DLD1 (cell line): ENCODE measurements around the gene B3GNT4.
"Not testable (repeated sequence)": the region's sequence is repeated elsewhere in the genome, so short reads cannot be mapped to it uniquely, and the experiment has no call there.

Experiments
- in situ Hi-C: cut with HindIII; loops from 2 replicates; pipeline ENCODE4 v1.10.0; 2017; ENCODE audit warnings: low sequenced_read_pairs

Gene B3GNT4

DNA sequence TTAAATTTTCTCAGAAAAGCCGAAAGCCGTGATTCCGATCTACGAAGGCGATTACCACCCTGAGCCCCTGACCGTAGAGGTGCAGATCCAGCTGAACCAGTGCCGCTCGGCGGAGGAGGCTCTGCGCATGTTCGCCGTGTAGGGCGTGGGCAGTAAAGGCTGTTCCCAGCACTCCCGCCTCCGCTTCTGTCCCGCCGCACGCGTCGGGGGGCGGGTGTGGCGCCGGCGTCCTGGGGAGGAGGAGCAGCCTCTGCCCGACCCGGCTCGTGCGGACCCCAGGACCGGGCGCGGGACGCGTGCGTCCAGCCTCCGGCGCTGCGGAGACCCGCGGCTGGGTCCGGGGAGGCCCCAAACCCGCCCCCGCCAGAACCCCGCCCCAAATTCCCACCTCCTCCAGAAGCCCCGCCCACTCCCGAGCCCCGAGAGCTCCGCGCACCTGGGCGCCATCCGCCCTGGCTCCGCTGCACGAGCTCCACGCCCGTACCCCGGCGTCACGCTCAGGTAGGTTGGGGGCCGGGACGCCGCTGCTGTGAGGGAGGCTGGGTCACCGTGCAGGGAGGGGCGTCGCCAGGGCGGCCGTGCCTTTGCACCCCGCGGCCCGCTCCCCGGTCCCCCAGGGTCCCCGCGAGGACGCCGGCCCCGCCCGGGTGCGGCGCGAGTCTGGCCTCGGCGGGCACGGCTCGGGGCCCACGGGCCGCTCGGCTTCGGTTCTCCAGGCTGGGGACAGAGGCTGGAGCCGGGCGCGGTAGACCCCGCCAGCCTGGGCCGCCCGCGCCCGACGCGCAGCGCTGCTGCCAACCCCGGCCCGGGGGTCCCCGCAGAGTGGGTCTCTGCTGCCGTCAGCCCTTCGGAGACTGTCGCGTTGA is at the start of gene B3GNT4:
TSS of gene B3GNT4 (plus strand) at position 409 of the 866 bp plus-strand sequence. CDS start 910 bp downstream, outside the sequence.
- in situ Hi-C loops = no loop called here

DNA sequence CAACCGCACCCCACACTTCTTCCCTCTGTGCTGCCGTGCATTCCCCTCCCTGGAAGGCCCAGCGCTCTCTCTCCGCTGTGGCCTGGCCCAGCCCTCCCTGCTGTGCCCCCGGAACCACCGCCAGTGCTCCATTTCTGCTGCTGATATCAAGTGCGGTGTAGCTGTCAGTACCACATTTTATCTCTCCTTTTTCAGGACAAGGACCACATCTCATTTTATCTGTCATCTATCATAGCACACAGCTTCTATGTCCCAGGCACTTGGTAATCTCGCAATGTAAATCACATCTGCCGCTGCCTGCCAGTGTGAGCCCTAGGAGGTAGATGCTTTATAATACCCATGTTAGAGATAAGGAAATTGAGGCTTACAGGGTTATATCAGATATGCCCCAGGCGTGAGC is 47.8 kb upstream of the B3GNT4 start:
- in situ Hi-C loops = no loop called here

GRCh38 chr12:122158700-122159285 is 44.7 kb upstream of the B3GNT4 start:
- in situ Hi-C loops = no loop called here

GRCh38 chr12:122159882-122160281 is 43.6 kb upstream of the B3GNT4 start:
- in situ Hi-C loops = no loop called here

GRCh38 chr12:122160761-122161160 is 42.7 kb upstream of the B3GNT4 start:
- in situ Hi-C loops = no loop called here

DNA sequence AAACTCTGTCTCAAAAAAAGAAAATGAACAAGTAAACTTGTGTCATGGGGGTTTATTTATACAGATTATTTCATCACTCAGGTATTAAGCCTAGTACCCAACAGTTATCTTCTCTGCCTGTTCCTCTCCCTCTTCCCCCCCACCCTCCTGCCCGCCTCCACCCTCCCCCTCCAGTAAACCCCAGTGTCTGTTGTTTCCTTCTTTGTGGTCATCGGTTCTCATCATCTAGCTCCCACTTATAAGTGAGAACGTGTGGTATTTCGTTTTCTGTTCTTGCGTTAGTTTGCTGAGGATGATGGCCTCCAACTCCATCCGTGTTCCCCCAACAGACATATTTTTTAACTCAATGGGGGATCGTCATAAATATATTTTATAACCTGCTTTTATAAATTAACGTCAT is 41.8 kb upstream of the B3GNT4 start:
- in situ Hi-C loops = no loop called here

- in situ Hi-C loops = no loop called here
Observed at GRCh38 chr12:122162976-122163375, 40.5 kb upstream of the B3GNT4 start.

DNA sequence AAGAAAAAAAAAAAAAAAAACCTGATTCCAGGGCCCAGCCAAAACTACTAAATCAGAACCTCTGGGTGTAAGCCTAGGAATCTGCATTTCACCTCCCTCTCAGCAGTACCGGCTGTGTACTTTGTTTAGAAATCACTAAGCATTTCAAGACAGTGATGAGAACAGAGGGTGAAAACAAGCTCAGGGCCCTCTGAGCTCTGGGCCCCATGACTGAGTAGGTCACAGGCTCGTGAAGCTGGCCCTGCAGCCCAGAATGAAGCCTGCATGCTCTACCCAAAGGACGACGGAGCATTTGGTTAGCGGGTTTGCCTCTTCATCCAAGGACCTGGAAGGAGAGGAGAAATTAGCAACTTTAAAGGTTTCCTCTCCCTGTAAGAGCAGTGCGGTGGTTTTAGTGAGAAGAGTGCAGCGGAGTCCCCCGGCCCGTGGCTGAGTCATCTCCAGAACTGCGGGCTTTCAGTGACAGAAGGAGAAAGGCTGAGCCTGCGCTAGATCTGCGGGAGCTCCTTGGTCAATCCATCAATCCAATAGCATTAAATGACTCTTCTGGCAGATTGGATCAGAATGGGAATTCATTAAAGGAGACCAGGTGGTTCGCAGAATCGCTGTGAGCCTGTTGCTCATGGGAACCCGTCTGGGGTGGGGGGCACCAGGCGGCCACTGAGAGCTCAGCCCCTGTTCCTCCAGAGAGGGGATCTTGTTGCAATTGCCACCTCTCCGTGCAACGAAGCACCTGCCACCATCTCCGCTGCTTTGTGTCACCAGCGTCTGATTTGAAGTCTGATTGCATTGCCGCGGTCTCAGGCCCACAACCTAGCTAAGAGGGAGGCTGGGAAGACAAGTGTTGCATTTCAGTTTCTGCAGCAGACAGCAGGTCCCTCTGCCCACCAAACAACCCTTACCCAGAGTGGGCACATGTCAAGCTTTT is 36.8 kb upstream of the B3GNT4 start:
- in situ Hi-C loops = no loop called here

DNA sequence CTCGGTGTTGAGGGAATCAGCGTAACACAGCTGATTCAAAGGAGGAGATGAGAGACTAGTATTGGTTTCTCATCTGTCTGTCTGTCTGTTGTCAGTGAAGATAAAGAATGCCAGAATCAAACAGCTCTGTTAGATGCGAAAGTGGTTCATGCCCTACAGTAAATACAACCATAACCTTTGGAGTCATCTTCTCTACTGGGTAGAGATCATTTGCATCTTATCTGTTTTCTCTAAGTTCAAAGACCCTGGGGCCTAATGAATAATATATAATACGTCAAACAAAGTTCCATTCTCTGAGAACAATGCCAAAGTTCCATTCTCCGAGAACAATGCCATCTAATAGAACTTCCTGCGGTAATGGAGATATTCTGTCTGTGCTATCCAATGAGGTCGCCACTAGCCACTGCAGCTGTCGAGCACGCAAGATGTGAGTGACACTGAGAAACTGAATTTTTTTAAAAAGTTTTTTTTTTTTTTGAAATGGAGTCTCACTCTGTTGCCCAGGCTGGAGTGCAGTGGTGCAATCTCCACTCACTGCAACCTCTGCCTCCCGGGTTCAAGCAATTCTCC is 36.1 kb upstream of the B3GNT4 start:
- in situ Hi-C loops = no loop called here

DNA sequence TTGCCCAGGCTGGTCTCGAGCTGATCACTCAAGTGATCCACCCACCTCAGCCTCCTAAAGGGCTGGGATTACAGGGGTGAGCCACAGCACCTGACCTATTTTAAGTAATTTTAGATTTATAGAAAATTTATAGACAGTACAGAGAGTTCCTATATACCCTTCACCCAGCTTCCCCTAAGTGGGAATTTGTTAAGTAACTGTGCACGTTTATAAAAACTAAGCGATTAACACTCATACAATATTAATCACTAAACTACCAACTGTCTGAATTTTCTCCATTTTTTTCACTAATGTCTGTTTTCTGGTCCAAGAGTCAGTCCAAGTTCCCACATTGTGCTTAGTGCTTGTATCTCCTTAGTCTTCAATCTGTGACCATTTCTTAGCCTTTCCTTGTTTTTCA is 35.0 kb upstream of the B3GNT4 start:
- in situ Hi-C loops = no loop called here

DNA sequence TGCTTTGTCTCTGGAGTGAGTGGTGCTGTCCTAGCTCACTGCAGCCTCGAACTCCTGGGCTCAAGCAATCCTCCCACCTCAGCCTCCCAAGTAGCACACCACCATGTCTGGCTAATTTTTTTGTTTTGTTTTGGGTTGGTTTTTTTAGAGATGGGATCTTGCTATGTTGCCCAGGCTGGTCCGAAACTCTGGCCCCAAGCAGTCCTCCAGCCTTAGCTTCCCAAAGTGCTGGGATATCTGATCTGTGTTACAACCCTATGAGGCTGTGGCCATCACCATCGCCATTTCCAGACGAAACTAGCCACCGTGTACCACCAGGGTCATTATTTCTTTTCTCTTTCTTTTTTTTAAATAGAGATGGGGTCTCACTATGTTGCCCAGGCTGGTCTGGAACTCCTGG is 32.1 kb upstream of the B3GNT4 start:
- in situ Hi-C loops = no loop called here

DNA sequence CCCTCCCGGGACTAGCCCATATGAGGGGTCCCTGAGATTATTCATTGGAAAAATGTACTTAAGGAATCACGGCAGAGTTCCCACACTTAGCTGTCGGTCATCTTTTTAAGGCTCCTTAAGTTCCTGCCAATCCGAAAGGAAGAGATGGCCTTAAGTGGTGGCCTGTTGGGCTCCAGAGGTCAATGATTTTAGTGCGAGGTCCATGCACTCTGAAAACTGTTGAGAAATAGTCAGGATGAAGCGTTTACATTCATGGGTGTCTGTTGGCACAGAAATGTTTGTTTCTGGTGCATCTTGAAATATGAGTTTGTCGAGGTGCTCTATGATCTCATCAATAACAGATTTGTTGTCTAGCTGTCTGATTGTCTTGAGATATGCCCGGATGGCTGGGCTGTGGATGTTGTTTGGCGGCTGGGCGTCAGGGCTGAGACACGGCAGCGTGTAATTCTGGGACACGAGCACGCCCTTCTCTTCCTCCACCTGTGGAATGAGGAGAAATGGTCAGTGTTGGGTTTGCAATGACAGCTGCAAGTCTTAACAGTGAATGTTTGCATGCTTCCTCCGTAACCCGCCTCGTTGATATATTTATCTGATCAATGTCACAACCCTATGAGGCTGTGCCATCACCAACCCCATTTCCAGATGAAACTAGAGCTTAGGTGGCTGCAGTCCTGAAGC is 31.1 kb upstream of the B3GNT4 start:
- in situ Hi-C loops = no loop called here

DNA sequence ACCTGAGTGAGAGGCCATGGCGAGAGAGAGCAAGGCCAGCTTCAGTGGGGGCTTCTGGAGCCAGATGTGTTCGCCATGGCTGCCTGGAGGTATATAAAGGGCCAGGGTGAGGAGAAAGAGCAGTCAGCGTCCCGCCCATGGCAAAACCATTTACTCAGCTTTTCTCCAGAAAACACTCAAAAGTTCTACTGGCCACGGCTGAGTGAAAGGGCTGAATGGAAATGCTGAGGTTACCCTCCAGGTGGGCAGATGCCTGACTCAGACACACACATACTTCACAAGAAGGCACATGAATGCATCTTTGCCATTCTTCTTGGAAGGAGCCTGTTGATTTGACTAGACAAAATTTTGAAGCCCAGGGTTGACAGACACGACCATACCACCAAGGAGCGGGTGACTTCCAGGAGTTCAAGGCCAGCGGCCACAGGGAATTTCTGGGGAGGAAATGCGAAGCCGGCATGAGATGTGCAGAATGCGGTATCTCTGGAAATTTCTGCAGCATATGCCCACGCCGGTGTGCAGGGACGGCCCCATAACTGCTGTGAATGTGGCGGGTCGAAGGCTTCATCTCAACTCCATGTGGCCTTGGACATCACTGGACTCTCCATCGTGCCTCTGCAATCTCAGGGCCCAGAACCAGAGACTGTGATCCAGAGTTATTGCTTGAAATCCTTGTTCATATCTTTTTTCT is 29.2 kb upstream of the B3GNT4 start, which contains the start of gene IL31:
TSS of gene IL31 (minus strand) at position 67 of the 691 bp plus-strand sequence. CDS start at position 18, 49 bp downstream.
- in situ Hi-C loops = no loop called here

GRCh38 chr12:122176473-122176872 is 27.0 kb upstream of the B3GNT4 start:
- in situ Hi-C loops = not testable (repeated sequence)

- in situ Hi-C loops = no loop called here
Observed at GRCh38 chr12:122182887-122183587, 20.5 kb upstream of the B3GNT4 start, which contains the start of gene LRRC43. LRRC43 (plus strand) TSS chr12:122183123; CDS start chr12:122183145, 22 bp downstream.

GRCh38 chr12:122183588-122183940 is 19.9 kb upstream of the B3GNT4 start:
- in situ Hi-C loops = no loop called here

GRCh38 chr12:122184517-122184916 is 19.0 kb upstream of the B3GNT4 start:
- in situ Hi-C loops = no loop called here

DNA sequence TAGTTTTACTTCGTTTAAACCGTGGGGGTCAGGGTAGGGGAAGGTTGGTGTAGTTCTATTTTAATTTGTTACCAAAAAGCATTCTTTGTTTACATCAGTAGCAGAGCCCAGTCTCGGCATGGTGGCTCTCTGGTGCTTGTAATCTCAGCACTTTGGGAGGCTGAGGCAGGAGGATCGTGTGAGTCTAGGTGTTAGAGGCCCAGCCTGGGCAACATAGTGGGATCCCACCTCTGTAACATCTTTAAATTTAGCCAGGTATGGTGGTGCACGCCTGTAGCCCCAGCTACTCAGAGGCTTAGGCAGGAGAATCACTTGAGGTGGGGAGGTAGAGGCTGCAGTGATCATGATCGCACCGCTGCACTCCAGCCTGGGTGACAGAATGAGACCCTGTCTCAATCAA is 18.4 kb upstream of the B3GNT4 start:
- in situ Hi-C loops = no loop called here

- in situ Hi-C loops = no loop called here
Observed at GRCh38 chr12:122185494-122186082, 17.9 kb upstream of the B3GNT4 start.
